Adipose tissue (tissue), 3 donors: ENCODE measurements around the gene PGM1. TPM values are rescaled to one million over a fixed set of nuclear protein-coding genes. Genes with fewer than 3 reads are reported as not detected.
A peak's percentile ranks its signal among the peaks of the same experiment; 100 is the strongest.

ENCODE experiments used
- H3K27ac ChIP-seq: one replicate; pipeline ENCODE4 v1.5.1; 2013; ENCODE audit warnings: low read depth, low read length
- WGBS, 3 donors: extraction: QIAGEN DNeasy Blood & Tissue Kit; methylation state at CpG; one replicate each; pipeline ENCODE4 v1.1.7; 2013; 5-methylcytosine and 5-hydroxymethylcytosine counted together
- polyA plus RNA-seq, 3 donors: library from polyadenylated mRNA; stranded (reverse); fragments of 200-250 nt; gene quantifications; one replicate each; pipeline ENCODE4 v1.2.3, GENCODE V29; 2013
- donor health status: healthy with polysubstance abuse.
- donor health status: Bipolar disorder and iron deficiency.
- donor health status: healthy.

Gene PGM1
- polyA plus RNA-seq, 3 donors: 65.3 to 152 (median 86.2) TPM

DNA sequence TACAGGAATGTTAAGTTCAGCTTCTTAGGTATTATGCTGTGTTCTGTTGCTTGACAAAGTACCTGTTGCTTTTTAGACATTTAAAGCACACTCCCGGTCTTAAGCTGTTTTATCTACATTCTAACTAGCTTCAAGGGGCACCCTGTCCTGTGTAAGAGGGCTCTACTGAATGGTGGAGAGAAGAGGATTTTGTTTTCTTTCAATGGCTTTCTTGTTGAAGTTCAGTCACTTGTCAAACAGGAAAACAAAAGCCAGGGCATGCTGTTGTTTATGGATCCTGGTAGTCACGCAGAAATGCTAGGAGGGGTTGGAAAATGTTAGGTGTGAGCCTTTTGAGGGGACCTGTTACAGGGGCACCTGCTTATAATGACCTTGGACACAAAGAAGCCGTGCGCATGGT lies 30.7 kb downstream of the PGM1 start:
- no peak overlapping the region for H3K27ac ChIP-seq
- 50 to 92% (median 91%) methylated on average over 4 of the region's 4 CpGs for whole genome bisulfite sequencing, 3 donors

DNA sequence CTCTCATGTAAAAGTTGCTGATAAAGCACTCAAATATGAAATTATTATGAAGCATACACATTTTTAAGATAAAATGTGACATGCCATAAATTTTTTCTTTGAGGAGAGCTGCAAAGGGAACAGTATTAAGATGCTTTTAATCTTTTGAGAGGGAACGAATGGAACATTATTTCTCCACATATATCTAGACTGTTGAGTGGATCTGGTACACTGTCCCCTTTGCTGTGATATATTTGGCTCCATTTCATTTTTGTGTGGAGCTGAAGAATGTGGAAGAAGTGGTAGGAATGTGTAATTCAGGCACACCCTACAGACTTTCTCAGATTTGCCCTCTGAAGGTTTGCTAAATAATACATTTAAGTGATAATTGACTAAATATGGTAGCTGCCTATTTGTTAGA lies 31.7 kb downstream of the PGM1 start:
- no peak overlapping the region for H3K27ac ChIP-seq
- WGBS, 3 donors: 43 to 66% (median 64%) methylated on average over 1 of the region's 1 CpG

DNA sequence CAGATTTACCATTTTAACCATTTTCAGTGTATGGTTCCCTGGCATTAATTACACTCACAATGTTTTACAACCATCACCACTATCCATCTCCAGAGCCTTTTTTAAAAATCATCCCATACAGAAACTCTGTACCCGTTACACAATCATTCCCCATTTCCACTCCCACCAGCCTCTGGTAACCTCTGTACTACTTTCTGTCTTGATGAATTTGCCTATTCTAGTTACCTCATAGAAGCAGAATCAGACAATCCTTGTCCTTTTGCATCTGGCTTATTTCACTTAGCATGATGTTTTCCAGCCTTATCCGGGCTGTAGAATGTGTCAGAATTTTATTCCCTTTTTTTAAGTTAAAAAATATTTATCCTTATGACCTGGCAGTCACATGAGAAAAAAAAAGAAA lies 33.0 kb downstream of the PGM1 start:
- WGBS, 3 donors: 44 to 82% (median 50%) methylated on average over 2 of the region's 2 CpGs
- no peak overlapping the region for H3K27ac ChIP-seq

DNA sequence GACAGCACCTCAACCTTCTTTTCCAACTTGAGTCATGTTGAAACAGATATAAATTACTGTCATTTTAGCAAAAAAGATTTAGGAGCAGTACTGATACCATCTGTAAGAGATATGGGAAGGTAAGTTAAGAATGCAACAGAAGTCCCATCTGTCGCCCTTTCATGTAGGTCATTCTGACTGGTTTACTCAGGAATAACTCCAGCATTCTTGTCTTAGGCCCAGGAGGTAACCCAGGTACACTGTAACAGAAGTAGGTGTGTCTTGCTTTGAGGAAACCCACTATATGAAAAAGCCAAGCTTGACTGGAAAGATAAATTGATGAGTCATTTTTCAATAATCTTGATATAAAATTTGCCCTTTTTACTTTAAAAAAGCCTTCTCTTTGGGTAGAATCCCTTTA lies 35.4 kb downstream of the PGM1 start:
- 74 to 97% (median 93%) methylated on average over 1 of the region's 1 CpG for WGBS, 3 donors
- no peak overlapping the region for H3K27ac ChIP-seq

DNA sequence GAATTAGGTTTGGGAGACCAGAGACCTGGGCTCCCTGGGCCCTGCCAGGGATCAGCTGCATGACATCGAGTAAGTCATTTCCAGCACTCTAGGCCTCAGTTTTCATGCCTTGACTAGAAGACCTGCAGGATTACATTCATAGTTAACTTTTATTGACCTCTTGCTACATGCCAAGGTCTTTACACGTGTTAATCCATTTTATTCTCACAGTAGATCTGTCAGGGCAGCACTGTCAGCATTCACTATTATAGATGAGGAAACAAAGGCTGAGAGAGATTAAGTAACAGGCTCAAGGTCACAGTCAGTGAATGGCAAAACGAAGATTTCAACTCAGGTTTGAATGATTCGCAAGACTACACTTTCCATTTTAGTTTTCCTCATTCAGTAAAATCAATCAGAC lies 37.0 kb downstream of the PGM1 start:
- 33 to 74% (median 70%) methylated on average over 4 of the region's 4 CpGs for WGBS, 3 donors
- H3K27ac ChIP-seq: no peak overlapping the region

DNA sequence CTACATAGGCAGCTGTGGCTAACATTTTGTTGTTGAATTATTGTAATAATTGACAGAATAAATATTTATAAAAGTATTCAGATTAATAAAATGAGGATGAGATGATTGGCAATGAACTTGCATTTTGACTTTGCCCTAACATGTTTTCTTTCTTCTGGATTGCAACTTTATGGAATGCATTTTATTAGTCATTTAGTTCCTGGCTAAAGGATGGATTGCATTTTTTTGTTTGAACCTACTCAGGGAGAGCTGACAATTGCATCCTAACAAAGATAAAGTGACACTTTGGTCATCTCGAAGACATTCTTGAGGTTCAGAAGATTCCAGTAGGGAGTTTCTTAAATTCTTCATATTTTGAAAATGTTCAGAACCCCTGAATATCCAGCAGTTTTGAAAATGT lies 37.5 kb downstream of the PGM1 start:
- H3K27ac ChIP-seq: no peak overlapping the region
- 80 to 84% (median 82%) methylated on average over 1 of the region's 1 CpG for WGBS, 3 donors

DNA sequence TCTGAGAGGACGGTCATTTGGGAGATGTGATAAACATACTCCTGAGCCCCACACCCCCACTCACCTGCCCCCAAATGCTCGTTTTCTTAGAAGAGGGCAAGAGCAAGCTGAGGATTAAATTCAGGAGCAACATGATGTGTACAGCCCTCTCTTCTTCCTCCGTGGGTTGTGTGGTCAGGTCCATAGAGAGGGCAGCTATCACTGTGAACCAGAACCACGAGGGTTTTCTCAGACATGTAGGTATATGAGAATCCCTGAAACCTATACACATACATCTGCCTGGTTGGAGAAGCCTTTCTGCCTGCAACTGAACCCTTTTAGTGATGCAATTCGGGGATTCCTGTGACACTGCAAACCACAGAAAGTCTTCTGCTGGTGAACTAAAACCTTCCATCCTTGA lies 38.9 kb downstream of the PGM1 start:
- H3K27ac ChIP-seq: peak overlapping the region; percentile 64
- WGBS, 3 donors: 77 to 90% (median 82%) methylated on average over 5 of the region's 5 CpGs

DNA sequence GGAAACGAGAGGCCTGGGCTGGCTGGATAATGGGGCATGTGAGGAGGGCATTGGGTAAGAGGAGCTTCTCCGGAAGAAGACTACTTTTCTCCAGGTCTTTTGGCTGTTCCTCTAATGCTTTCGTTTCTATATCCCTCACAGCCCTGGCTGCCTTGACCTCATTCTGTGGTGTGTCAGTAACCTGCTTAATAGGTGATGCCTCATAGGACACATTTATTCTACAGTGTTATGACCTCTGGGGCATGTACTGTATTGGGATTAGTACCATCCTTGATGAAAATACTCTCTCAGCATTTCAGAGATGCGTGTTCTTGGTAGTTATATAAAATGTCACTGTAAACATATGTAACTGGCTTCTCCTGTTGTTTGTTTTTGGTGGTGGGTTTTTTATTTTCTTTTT lies 40.1 kb downstream of the PGM1 start:
- H3K27ac ChIP-seq: no peak overlapping the region
- WGBS, 3 donors: 91 to 98% (median 95%) methylated on average over 4 of the region's 4 CpGs

DNA sequence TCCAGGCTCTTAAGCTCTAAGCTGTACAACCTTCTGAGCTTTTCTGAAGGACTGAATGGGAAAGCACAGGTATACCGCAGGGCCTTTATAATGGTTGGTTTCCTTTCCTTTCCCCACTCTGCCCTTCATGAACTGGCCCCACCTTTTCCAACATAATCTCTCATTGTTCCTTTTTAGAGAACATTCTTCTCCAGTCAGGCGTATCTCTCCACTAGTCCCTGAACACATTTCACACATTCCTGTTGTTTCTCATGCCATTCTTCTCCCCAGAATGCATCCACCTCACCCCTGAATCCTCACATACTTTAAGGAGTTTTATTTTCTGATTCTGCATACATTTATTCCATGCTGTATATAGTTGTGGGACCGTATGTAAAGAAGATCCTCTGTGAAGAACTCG lies 41.3 kb downstream of the PGM1 start:
- WGBS, 3 donors: 92 to 97% (median 97%) methylated on average over 4 of the region's 4 CpGs
- no peak overlapping the region for H3K27ac ChIP-seq

DNA sequence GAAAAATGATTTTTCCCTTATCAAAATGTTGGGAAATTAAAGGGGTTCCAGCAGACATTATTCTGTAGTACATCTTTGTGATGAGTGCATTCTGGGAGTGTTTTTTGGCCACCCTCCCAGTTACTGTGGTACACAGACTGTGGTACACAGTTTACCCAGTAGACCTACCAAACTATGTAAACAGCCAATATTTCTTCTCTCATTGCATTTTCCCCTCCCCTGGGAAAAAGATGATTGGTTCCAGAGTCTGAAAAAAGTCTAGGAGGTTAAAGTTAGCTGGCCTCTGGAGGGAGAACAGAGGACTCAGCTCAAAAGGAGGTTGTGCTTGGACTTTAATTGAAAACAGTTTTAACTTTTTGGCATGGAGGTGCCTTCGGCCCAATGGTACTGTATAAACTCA lies 42.5 kb downstream of the PGM1 start:
- 73 to 79% (median 74%) methylated on average over 1 of the region's 1 CpG for WGBS, 3 donors
- H3K27ac ChIP-seq: no peak overlapping the region

DNA sequence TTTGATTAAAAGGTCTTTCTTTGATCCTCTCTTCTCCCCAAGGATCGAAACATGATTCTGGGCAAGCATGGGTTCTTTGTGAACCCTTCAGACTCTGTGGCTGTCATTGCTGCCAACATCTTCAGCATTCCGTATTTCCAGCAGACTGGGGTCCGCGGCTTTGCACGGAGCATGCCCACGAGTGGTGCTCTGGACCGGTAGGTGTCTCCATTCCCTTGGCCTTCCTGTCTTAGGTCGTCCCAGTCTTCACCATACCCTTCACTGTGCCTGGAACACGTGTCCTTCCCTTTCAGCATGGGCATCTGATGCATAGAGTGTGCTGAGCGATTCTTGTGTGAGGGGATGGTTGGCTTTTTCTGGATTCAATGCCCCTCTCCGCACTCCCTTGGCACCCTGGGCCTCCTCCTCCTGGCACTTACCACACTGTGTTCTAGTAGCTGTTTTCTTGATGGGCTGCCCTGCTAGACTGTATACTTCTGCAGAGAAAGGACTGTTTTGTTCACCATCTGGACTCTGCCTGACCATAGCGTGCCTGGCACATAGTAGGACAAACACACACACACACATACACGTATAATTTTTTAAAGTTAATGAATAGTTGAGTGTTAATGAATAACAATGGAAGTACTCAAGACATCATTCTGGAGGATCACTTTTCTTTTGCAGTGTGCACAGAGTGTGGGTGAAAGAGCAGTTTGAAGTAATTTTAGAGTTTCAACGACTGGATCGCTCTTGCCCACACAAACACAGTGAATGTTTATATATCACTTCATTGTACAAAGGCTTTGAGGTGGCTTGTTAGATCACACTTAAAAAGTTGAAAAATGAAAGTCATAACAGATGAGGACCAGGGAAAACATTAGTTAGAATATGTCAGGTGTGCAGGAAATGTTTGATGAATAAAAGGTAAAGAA lies 43.2 kb downstream of the PGM1 start:
- WGBS, 3 donors: 82 to 88% (median 86%) methylated on average over 15 of the region's 15 CpGs
- no peak overlapping the region for H3K27ac ChIP-seq

DNA sequence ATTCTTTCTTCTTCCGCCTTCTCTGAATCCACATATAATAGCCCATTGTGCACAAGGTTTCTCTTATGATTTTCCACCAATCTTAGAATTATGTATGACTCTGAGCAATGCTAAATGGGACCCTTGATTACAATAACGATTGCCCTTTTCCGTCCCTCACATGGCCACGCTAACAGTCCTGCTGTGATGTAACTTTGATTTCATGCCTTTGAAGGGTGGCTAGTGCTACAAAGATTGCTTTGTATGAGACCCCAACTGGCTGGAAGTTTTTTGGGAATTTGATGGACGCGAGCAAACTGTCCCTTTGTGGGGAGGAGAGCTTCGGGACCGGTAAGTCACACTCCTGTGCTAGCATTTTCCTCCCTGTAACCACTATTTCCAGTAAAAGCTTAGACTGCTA lies 45.3 kb downstream of the PGM1 start:
- 78 to 94% (median 94%) methylated on average over 8 of the region's 8 CpGs for WGBS, 3 donors
- H3K27ac ChIP-seq: no peak overlapping the region

DNA sequence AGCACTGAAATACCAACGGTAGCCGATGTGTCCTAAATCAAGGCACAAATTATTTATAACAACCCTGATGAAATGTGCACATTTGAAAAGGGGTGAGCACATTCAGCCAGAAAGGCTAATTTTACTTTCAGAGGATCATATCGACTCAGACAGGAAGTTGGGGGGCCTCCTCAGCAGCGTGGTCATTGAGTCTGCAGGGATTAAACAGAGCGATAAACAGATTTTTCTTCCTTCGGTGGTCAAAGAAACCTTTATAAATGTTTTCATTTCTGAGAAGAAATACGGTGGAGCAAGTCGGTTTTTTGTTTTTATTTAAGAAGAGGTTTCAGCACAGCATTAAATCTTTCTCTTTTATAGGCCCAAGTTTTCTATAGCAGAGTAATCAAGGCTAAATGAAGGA lies 45.7 kb downstream of the PGM1 start:
- H3K27ac ChIP-seq: no peak overlapping the region
- WGBS, 3 donors: 55 to 72% (median 67%) methylated on average over 8 of the region's 8 CpGs

DNA sequence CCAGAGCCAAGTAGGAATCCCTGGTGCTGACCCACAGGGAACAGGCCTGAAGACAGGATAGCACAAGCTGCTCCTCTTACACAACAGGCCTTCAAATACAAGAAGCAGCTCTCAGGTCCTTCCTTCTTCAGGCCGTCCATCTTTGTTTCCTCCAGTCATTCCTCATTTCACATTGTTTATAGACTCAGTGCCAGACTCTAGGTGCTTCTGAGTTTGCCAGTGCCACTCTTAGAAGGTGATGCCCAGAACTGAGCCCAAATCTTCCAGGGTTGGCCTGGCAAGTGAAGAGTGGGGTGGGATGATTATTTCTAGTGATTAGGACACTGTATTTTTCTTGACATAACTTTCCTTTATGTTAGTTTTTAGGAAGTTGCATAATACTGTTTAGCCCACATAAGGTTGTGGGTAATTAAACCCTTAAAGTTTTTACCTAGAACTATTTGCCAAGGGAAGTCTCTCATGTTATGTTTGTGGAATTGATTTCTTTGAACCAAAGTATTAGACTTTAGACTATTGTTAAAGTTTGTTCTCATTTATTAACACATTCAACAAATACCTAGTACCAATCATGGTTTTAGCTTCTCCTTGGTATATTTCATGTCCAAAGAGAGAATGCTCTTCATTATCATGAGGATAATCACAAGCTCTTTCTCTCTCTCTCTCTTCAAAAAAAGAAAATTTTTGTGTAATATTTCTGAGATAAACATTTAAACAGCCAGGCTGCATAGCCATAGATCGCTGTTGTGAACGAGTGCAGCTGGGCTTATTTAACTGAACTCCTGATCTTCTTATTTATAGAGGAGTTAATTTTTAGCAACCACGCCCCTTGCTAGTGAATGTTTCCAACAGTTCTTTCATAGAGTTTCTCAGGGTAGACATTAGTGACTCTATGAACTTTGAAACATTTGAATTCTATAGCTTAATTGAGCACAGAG lies 47.7 kb downstream of the PGM1 start:
- no peak overlapping the region for H3K27ac ChIP-seq
- WGBS, 3 donors: 30 to 82% (median 77%) methylated on average over 4 of the region's 4 CpGs

DNA sequence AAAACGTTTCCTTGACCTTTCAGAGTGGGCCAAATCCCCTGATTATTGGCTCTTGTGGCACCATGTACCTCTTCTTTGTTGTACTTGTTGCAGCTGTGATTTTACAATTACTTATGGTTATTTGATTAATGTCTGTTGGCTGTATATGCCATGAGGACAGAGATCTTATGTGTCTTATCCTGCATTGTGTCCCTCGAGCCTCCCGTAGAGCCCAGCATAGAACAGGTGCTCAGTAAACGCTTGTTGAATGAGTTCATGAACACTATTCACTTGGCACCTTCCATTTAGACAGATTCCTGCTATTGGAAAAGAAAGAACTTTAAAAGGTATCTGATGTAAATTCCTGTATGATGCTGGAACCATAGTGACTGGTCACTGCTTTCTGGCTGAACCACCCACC lies 48.4 kb downstream of the PGM1 start:
- WGBS, 3 donors: 42 to 91% (median 85%) methylated on average over 4 of the region's 4 CpGs
- no peak overlapping the region for H3K27ac ChIP-seq

DNA sequence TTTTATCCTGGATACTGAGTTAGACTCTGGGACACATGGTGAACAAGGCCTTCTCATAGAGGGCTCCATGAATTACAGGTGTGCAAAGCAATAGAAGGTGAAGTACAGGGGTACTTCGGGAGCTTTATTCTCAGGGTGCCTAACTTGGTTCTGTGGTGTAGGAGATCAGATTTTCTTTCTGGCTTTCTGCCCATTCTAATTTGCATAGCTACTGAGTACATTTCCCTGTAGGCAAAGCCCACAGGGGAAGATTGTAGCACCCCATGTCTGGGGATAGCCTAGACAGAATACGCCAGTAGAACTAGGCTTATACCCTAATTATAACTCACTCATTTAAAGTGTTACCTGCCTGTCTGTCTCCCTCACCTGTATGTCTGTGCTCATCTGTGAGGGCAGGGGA lies 49.7 kb downstream of the PGM1 start:
- WGBS, 3 donors: 67 to 98% (median 92%) methylated on average over 2 of the region's 2 CpGs
- no peak overlapping the region for H3K27ac ChIP-seq

DNA sequence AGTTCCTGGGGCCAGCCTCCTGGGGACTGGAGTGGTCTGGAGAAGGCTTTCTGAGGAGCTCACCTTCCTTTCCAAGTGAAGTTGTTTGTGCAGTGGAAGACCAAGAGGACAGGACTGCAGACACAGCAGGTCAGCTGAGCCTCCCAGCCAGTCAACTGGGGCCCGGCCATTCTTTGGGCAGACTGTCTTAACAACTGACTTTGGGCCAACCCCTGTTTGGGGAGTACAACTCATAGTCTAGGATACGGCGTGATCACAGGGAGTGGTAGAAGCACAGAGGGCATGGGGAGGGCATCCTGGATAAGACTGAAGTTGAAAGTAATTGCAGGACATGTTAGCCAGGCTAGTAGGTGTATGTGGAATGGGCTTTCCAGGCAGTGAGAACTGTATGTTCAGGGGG lies 50.3 kb downstream of the PGM1 start:
- H3K27ac ChIP-seq: no peak overlapping the region
- 69 to 90% (median 77%) methylated on average over 3 of the region's 3 CpGs for WGBS, 3 donors

DNA sequence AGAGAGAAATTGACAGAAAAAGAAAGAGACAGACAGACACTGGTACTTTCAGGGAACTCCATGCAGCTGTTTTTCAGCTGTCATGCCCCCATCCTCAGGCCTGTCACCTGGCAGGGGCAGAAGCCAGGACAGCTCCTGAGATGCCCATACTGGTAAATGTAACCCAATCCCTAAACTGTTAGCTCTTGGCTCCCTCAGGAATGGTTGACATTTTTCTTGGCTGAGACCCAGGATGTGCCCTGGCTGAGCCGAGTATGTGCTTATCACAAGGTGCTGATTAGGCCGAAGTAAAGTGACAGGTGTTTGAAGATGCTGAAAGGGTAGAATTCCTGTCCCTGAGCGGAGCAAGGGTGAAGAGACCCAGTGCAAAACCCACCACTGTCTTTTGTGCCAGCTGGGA lies 50.7 kb downstream of the PGM1 start:
- 14 to 74% (median 62%) methylated on average over 3 of the region's 3 CpGs for WGBS, 3 donors
- H3K27ac ChIP-seq: no peak overlapping the region

DNA sequence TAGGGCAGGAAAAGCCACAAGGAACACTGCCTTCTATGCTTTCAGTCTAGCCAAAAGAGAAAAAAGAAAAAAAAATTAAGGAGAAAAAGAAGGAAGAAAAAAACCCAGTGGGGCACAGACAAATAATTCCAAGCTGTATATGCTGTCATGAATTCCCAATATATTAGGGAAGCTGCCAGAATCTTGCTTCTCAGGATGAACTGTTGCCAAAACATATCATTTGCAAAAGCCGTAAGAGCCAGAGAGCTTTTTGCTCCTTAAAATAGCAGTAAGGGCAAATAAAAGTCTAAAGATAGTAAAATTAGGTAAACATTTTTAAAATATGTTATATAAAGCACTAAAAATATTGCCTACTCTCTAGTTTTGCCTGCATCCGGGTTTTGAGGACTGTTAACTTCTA lies 52.1 kb downstream of the PGM1 start:
- 34 to 51% (median 48%) methylated on average over 2 of the region's 2 CpGs for WGBS, 3 donors
- H3K27ac ChIP-seq: no peak overlapping the region
